Thyroid gland (tissue), 4 donors: ENCODE results near the gene GRIA4.

Source experiments
- POLR2A ChIP-seq, 2 donors: fragments of 450-650 bp; IDR thresholded peaks; one replicate each; pipeline ENCODE4 v1.6.1; 2017; ENCODE audit warnings: antibody characterized with exemption in 2 of 2, mild to moderate bottlenecking in 2 of 2, moderate library complexity in 1 of 2
- TF ChIP-seq, protein P1 (sequence below), 6 experiments: fragments of 200-600 bp in 3 of 6; fragments of 450-650 bp in 3 of 6; sonication (generic) in 3 of 6; IDR thresholded peaks; one replicate each; pipeline ENCODE4 v1.5.1; 2016 to 2019; ENCODE audit warnings: antibody characterized with exemption in 6 of 6, mild to moderate bottlenecking in 2 of 6, inconsistent platforms in 1 of 6, moderate library complexity in 1 of 6

DNA sequence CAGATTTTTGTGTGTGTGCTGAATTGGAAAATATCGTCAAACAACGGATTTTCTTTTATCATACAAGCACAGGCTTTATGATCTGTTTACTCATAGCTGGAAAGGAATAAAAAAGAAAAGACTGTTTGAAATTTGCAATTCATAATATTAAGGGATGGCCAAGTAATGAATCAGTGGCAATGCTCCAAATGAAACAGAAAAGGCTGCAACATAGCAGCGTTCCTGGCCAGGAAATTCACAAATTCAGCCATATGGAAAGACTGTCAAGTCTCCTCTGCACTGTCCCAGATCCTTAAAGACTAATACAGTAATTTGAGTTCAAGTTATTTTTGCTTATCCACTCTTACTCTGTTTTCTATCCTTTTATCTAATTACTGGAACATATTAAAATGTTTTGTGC lies 313.9 kb downstream of the GRIA4 start:
- TF ChIP-seq, protein P1, sequence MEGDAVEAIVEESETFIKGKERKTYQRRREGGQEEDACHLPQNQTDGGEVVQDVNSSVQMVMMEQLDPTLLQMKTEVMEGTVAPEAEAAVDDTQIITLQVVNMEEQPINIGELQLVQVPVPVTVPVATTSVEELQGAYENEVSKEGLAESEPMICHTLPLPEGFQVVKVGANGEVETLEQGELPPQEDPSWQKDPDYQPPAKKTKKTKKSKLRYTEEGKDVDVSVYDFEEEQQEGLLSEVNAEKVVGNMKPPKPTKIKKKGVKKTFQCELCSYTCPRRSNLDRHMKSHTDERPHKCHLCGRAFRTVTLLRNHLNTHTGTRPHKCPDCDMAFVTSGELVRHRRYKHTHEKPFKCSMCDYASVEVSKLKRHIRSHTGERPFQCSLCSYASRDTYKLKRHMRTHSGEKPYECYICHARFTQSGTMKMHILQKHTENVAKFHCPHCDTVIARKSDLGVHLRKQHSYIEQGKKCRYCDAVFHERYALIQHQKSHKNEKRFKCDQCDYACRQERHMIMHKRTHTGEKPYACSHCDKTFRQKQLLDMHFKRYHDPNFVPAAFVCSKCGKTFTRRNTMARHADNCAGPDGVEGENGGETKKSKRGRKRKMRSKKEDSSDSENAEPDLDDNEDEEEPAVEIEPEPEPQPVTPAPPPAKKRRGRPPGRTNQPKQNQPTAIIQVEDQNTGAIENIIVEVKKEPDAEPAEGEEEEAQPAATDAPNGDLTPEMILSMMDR (IDR thresholded peaks at IDR 0.05), result no peak
- no peak for TF ChIP-seq POLR2A (IDR thresholded peaks at IDR 0.05)
